Activated naive CD4-positive, alpha-beta T cell (primary cell): ENCODE data around the gene NLN.
"Not testable (repeated sequence)": the region's sequence is repeated elsewhere in the genome, so short reads cannot be mapped to it uniquely, and the experiment has no call there.

ENCODE experiments used
- DNase-seq, 4 experiments: peaks; one replicate each; lab custom pipeline; 2025; lab: John Stamatoyannopoulos, UW

Gene NLN

GRCh38 chr5:65832603-65833228 is 110.7 kb downstream of the NLN start:
- DNase-seq: no peak

- DNase-seq: no peak
Observed at GRCh38 chr5:65833780-65834179, 111.8 kb downstream of the NLN start.

- DNase-seq: no peak
Observed at GRCh38 chr5:65834306-65834705, 112.3 kb downstream of the NLN start.

- no peak for DNase-seq
Observed at GRCh38 chr5:65835191-65835590, 113.2 kb downstream of the NLN start.

GRCh38 chr5:65837139-65837538 is 115.1 kb downstream of the NLN start:
- no peak for DNase-seq

GRCh38 chr5:65839170-65839569 is 117.2 kb downstream of the NLN start:
- DNase-seq: not testable (repeated sequence)

- no peak for DNase-seq
Observed at GRCh38 chr5:65840071-65840470, 118.1 kb downstream of the NLN start.

- not testable (repeated sequence) for DNase-seq
Observed at GRCh38 chr5:65844763-65845162, 122.8 kb downstream of the NLN start.

GRCh38 chr5:65846101-65846500 is 124.1 kb downstream of the NLN start:
- DNase-seq: no peak

- not testable (repeated sequence) for DNase-seq
Observed at GRCh38 chr5:65847019-65847418, 125.0 kb downstream of the NLN start.

- DNase-seq: not testable (repeated sequence)
Observed at GRCh38 chr5:65849918-65850317, 127.9 kb downstream of the NLN start.

GRCh38 chr5:65854925-65855324 is 132.9 kb downstream of the NLN start:
- no peak for DNase-seq

- DNase-seq: no peak
Observed at GRCh38 chr5:65855766-65856315, 133.8 kb downstream of the NLN start.

GRCh38 chr5:65856520-65856919 is 134.5 kb downstream of the NLN start:
- no peak for DNase-seq

GRCh38 chr5:65858316-65858715 is 136.3 kb downstream of the NLN start:
- DNase-seq: no peak

GRCh38 chr5:65861830-65862241 is 139.8 kb downstream of the NLN start:
- DNase-seq: no peak

GRCh38 chr5:65862384-65862783 is 140.4 kb downstream of the NLN start:
- DNase-seq: no peak

GRCh38 chr5:65863747-65864146 is 141.7 kb downstream of the NLN start:
- no peak for DNase-seq

GRCh38 chr5:65866837-65867521 is 145.0 kb downstream of the NLN start:
- DNase-seq: no peak

- DNase-seq: no peak
Observed at GRCh38 chr5:65867542-65868195, 145.7 kb downstream of the NLN start.

GRCh38 chr5:65868509-65868908 is 146.5 kb downstream of the NLN start:
- no peak for DNase-seq

- DNase-seq: no peak
Observed at GRCh38 chr5:65871182-65871581, 149.2 kb downstream of the NLN start.

- DNase-seq: not testable (repeated sequence)
Observed at GRCh38 chr5:65871776-65872175, 149.8 kb downstream of the NLN start.
